AG09319 (cell line): ENCODE results near the gene ABCA1.
"Not testable (repeated sequence)": the region's sequence is repeated elsewhere in the genome, so short reads cannot be mapped to it uniquely, and the experiment has no call there.

ENCODE experiments used
- DNase-seq: peaks from one replicate; pipeline ENCODE4 v3.0.0-alpha.2; 2010; ENCODE audit warnings: low read depth; ENCODE audit errors: extremely low read depth
- CTCF ChIP-seq: IDR thresholded peaks from 2 replicates; pipeline ENCODE4 v1.5.1; 2011; ENCODE audit warnings: low read depth, mild to moderate bottlenecking, inconsistent platforms, low read length, moderate library complexity

The ABCA1 gene

GRCh38 chr9:104960662-104961061 lies 32.7 kb upstream of the ABCA1 start:
- no peak for DNase-seq
- TF ChIP-seq CTCF = no peak

GRCh38 chr9:104958751-104959150 lies 30.8 kb upstream of the ABCA1 start:
- no peak for DNase-seq

GRCh38 chr9:104958006-104958405 lies 30.1 kb upstream of the ABCA1 start:
- DNase-seq = not testable (repeated sequence)

More at GRCh38 chr9:104958751-104959150, 30.8 kb upstream of the ABCA1 start:
- no peak for TF ChIP-seq CTCF

GRCh38 chr9:104951487-104951886 lies 23.5 kb upstream of the ABCA1 start:
- DNase-seq = no peak

GRCh38 chr9:104950838-104951237 lies 22.9 kb upstream of the ABCA1 start:
- no peak for TF ChIP-seq CTCF
- DNase-seq = no peak

More at GRCh38 chr9:104951487-104951886, 23.5 kb upstream of the ABCA1 start:
- no peak for TF ChIP-seq CTCF

GRCh38 chr9:104948277-104948676 lies 20.3 kb upstream of the ABCA1 start:
- no peak for DNase-seq
- no peak for TF ChIP-seq CTCF

GRCh38 chr9:104944871-104945270 lies 16.9 kb upstream of the ABCA1 start:
- DNase-seq = no peak
- TF ChIP-seq CTCF = no peak

- DNase-seq = no peak
- no peak for TF ChIP-seq CTCF
These were observed 16.4 kb upstream of the ABCA1 start for GRCh38 chr9:104944356-104944755.
